ENCODE results near the gene FLT3LG. TPM values are rescaled to one million over a fixed set of nuclear protein-coding genes. Genes with fewer than 3 reads are reported as not detected.

FLT3LG gene
- total and polyA plus RNA-seq, 2 of the 8 experiments (the other 6 are each of a cell fraction or from before 2014, with no cell fraction given) = 1.6 to 3.2 TPM

- CTCF ChIA-PET (ENCODE audit: partially characterized antibody) = interaction anchor here (0.6 to 4.7 kb wide), 4 partner anchors 9 to 43 kb away, joined by 3 to 38 read pairs (median 20); partner anchors contain the start of genes GFY and PTH2
- peak overlapping the region in 1 of 4 experiments; percentile 63; a peak in 4 of 8 replicates for H3K4me3 ChIP-seq (ENCODE audit: extremely low read depth in 1 of 4, insufficient read depth in 2 of 4, low read depth in 3 of 4, low read length in 4 of 4)
- H3K9ac ChIP-seq (replicated peaks in 1 of 4; ENCODE audit: extremely low read depth in 1 of 4, low read depth in 3 of 4, low read length in 3 of 4) = no peak overlapping the region
- H2BK5ac ChIP-seq (ENCODE audit: low read depth, low read length) = no peak overlapping the region
- H2BK12ac ChIP-seq (ENCODE audit: low read depth, low read length) = 0 out of 2 replicates have a peak overlapping the region, but pooled peaks have one; percentile 39
- H4K8ac ChIP-seq (ENCODE audit: extremely low read depth, insufficient read depth, low read length) = no peak overlapping the region
- peaks cover 12 to 45% (median 35%) of the 10 kb centered on the region in 4 experiments; a peak in 6 of 7 replicates for H3K27me3 ChIP-seq (replicated peaks in 1 of 4; ENCODE audit: control insufficient read depth in 3 of 4, extremely low read depth in 1 of 4, insufficient read depth in 3 of 4, low read length in 3 of 4)
- H4K5ac ChIP-seq (ENCODE audit: insufficient read length, low read depth, low read length) = no peak overlapping the region
- no peaks in the 10 kb centered on the region for H3K79me2 ChIP-seq (ENCODE audit: control insufficient read depth in 1 of 2, insufficient read depth in 2 of 2, low read length in 2 of 2)
- no peak overlapping the region for H2BK120ac ChIP-seq (replicated peaks; ENCODE audit: low read depth, low read length)
- H3K79me1 ChIP-seq (ENCODE audit: low read depth, low read length) = no peaks in the 10 kb centered on the region
- H3K56ac ChIP-seq (replicated peaks; ENCODE audit: insufficient read length, low read depth, low read length) = no peak overlapping the region
- DNase-seq (ENCODE audit: low read depth in 1 of 2, low spot score in 2 of 2) (no peak), FAIRE-seq (no peak)
- H3K4me2 ChIP-seq (ENCODE audit: insufficient read depth in 1 of 2, low read depth in 2 of 2, low read length in 2 of 2) = peak overlapping the region; percentile 77 to 89; a peak in 2 of 4 replicates
- H3K23me2 ChIP-seq (ENCODE audit: low read depth, low read length) = peaks cover 13% of the 10 kb centered on the region; the same call in 1 of the 2 replicates
- peak overlapping the region; percentile 13; the same call in 1 of the 2 replicates for H2BK20ac ChIP-seq (ENCODE audit: low read length)
- no peaks in the 10 kb centered on the region for H3K36me3 ChIP-seq (ENCODE audit: control insufficient read depth in 2 of 4, insufficient read depth in 4 of 4, low read length in 3 of 4)
- no peak overlapping the region for H3K14ac ChIP-seq (ENCODE audit: insufficient read length)
- H3K4me1 ChIP-seq (replicated peaks in 1 of 4; ENCODE audit: control insufficient read depth in 3 of 4, insufficient read depth in 4 of 4, low read length in 3 of 4) = peaks cover 0 to 23% (median 18%) of the 10 kb centered on the region in 4 experiments; a peak in 5 of 7 replicates
- no peak overlapping the region for H3K4ac ChIP-seq (replicated peaks; ENCODE audit: insufficient read length, low read depth, low read length)
- H3K9me3 ChIP-seq (ENCODE audit: insufficient read depth in 2 of 2, low read depth in 1 of 2, low read length in 1 of 2) = peaks cover 0 to 2% of the 10 kb centered on the region in 2 experiments; a peak in 1 of 4 replicates
- 79% methylated on average over 31 of the region's 31 CpGs; no CpG with 5 or more reads in 1 of the 2 experiments for WGBS, 2 experiments (ENCODE audit: extremely low coverage in 1 of 2, insufficient coverage in 1 of 2, insufficient read length in 1 of 2, insufficient replicate concordance in 2 of 2, low coverage in 1 of 2, low lambda C conversion rate in 2 of 2, missing lambda C conversion rate in 1 of 2)
- no peak overlapping the region for H4K91ac ChIP-seq (replicated peaks; ENCODE audit: insufficient read length, low read length)
- H4K20me1 ChIP-seq (replicated peaks in 1 of 2; ENCODE audit: control insufficient read depth in 1 of 2, insufficient read depth in 2 of 2, low read length in 2 of 2) = no peaks in the 10 kb centered on the region
- POLR2A ChIA-PET (ENCODE audit: partially characterized antibody) = interaction anchor here (0.7 to 2.2 kb wide), 4 partner anchors 9 to 42 kb away, joined by 3 to 6 read pairs (median 4); partner anchors contain the start of genes ALDH16A1 and SLC17A7
- no peak overlapping the region for H3K23ac ChIP-seq (ENCODE audit: insufficient read length)
- H2AK5ac ChIP-seq (ENCODE audit: low read depth, low read length) = 0 out of 2 replicates have a peak overlapping the region, but pooled peaks have one; percentile 7
- no peak overlapping the region for H2BK15ac ChIP-seq (ENCODE audit: low read length)
- H2AFZ ChIP-seq (ENCODE audit: low read length) = no peak overlapping the region
- H3K27ac ChIP-seq (ENCODE audit: low read depth, low read length) = no peak overlapping the region
- H3K18ac ChIP-seq (ENCODE audit: extremely low read depth, low read length) = no peak overlapping the region
- TF ChIP-seq CBX5 (IDR thresholded peaks at IDR 0.05; ENCODE audit: low read depth, low read length) = no peak
Observed at GRCh38 chr19:49433240-49433901, 40.6 kb upstream of the FLT3LG start.

All from H1 (cell line).